Esophagus muscularis mucosa (tissue), 4 donors: ENCODE results near the gene C1orf167. TPM values are rescaled to one million over a fixed set of nuclear protein-coding genes. Genes with fewer than 3 reads are reported as not detected.
A peak's percentile ranks its signal among the peaks of the same experiment; 100 is the strongest.

ENCODE experiments used
- DNase-seq: peaks from one replicate; pipeline ENCODE4 v3.0.0-alpha.2; 2017; ENCODE audit errors: extremely low spot score
- H3K27ac ChIP-seq, 4 donors: fragments of 200-600 bp; sonication (generic); replicated peaks in 1 of 4; 1 replicate in 3 of 4; 2 replicates in 1 of 4; pipeline ENCODE4 v1.5.1; 2016 to 2019; ENCODE audit warnings: mild to moderate bottlenecking in 1 of 4
- H3K27me3 ChIP-seq, 4 donors: fragments of 200-600 bp; sonication (generic); one replicate each; pipeline versions ENCODE4 v1.5.1 to v1.6.0; 2016 to 2019
- H3K36me3 ChIP-seq, 4 donors: fragments of 200-600 bp; sonication (generic); one replicate each; pipeline ENCODE4 v1.5.1; 2016 to 2019
- H3K4me1 ChIP-seq, 4 donors: fragments of 200-600 bp; sonication (generic); one replicate each; pipeline ENCODE4 v1.5.1; 2016 to 2019
- H3K4me3 ChIP-seq, 4 donors: fragments of 200-600 bp; sonication (generic); 1 replicate in 2 of 4; 2 replicates in 2 of 4; pipeline ENCODE4 v1.5.1; 2016 to 2019; ENCODE audit warnings: mild to moderate bottlenecking in 4 of 4, moderate library complexity in 1 of 4
- H3K9me3 ChIP-seq, 4 donors: fragments of 200-600 bp; sonication (generic); 1 replicate in 3 of 4; 2 replicates in 1 of 4; pipeline ENCODE4 v1.5.1; 2016 to 2019
- EP300 ChIP-seq: sonication (generic); formaldehyde crosslinking; IDR thresholded peaks from one replicate; pipeline ENCODE4 v1.6.1; 2017; ENCODE audit warnings: antibody characterized with exemption
- POLR2A ChIP-seq: fragments of 450-650 bp; IDR thresholded peaks from one replicate; pipeline ENCODE4 v1.6.1; 2017; ENCODE audit warnings: antibody characterized with exemption, moderate library complexity, mild to moderate bottlenecking, low read depth
- POLR2AphosphoS5 ChIP-seq, 2 donors: sonication (generic); formaldehyde crosslinking; IDR thresholded peaks; one replicate each; pipeline ENCODE4 v1.6.1; 2017; ENCODE audit warnings: antibody characterized with exemption in 2 of 2
- WGBS: methylation state at CpG from one replicate; pipeline ENCODE4 v1.1.5; 2018; 5-methylcytosine and 5-hydroxymethylcytosine counted together
- intact Hi-C: fragments of 100-400 bp; cut with DNase I; formaldehyde crosslinking; loops from one replicate; pipeline ENCODE4 v1.15.1; 2023
- total RNA-seq, 4 donors: library from RNA; depleted of rRNA; stranded (reverse); fragments of >200 nt; gene quantifications; one replicate each; pipeline versions ENCODE4 v1.1.0 to v1.2.1, GENCODE V29; 2016
- TF ChIP-seq, protein P1 (sequence below), 3 experiments: fragments of 200-600 bp in 2 of 3; fragments of 450-650 bp in 1 of 3; sonication (generic) in 2 of 3; IDR thresholded peaks; one replicate each; pipeline ENCODE4 v1.5.1; 2017 to 2019; ENCODE audit warnings: antibody characterized with exemption in 3 of 3, mild to moderate bottlenecking in 2 of 3, moderate library complexity in 1 of 3

C1orf167 gene
- total RNA-seq, 4 donors from 2014 or later, result 2.3 to 4.3 TPM; not detected in 2

DNA sequence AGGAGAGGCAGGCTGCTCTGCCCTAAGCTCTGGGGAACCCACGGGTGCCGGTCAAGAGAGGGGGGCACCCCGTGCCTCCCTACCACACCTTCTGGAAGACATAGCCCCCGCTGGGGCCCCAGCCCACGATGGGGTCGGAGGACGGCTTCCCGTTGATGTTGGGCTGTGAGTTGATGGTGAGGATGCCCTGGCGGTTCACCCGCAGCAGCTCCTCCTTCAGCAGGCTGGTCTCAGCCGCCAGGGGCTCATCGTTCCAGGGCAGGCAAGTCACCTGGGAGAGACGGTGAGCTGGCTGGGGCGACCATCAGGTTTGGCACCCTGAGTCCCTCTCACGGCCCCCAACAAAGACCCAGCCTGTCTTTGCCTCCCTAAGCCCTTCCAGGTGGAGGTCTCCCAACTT lies 31.8 kb downstream of the C1orf167 start:
- intact Hi-C loops, result no loop called here
- TF ChIP-seq, protein P1, sequence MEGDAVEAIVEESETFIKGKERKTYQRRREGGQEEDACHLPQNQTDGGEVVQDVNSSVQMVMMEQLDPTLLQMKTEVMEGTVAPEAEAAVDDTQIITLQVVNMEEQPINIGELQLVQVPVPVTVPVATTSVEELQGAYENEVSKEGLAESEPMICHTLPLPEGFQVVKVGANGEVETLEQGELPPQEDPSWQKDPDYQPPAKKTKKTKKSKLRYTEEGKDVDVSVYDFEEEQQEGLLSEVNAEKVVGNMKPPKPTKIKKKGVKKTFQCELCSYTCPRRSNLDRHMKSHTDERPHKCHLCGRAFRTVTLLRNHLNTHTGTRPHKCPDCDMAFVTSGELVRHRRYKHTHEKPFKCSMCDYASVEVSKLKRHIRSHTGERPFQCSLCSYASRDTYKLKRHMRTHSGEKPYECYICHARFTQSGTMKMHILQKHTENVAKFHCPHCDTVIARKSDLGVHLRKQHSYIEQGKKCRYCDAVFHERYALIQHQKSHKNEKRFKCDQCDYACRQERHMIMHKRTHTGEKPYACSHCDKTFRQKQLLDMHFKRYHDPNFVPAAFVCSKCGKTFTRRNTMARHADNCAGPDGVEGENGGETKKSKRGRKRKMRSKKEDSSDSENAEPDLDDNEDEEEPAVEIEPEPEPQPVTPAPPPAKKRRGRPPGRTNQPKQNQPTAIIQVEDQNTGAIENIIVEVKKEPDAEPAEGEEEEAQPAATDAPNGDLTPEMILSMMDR (IDR thresholded peaks at IDR 0.05), result no peak
- TF ChIP-seq EP300 (no peak), POLR2A (no peak), POLR2AphosphoS5 (IDR thresholded peaks at IDR 0.05) (no peak)
- no peak for DNase-seq
- H3K4me3 ChIP-seq, result no peak overlapping the region
- H3K9me3 ChIP-seq, result no peaks in the 10 kb centered on the region
- WGBS, result 92% methylated on average over 10 of the region's 15 CpGs
- H3K27ac ChIP-seq, result no peak overlapping the region
- H3K27me3 ChIP-seq, result no peaks in the 10 kb centered on the region
- peaks cover 24 to 60% (median 56%) of the 10 kb centered on the region in 4 donors for H3K36me3 ChIP-seq
- peaks cover 35 to 61% (median 44%) of the 10 kb centered on the region in 4 donors for H3K4me1 ChIP-seq

DNA sequence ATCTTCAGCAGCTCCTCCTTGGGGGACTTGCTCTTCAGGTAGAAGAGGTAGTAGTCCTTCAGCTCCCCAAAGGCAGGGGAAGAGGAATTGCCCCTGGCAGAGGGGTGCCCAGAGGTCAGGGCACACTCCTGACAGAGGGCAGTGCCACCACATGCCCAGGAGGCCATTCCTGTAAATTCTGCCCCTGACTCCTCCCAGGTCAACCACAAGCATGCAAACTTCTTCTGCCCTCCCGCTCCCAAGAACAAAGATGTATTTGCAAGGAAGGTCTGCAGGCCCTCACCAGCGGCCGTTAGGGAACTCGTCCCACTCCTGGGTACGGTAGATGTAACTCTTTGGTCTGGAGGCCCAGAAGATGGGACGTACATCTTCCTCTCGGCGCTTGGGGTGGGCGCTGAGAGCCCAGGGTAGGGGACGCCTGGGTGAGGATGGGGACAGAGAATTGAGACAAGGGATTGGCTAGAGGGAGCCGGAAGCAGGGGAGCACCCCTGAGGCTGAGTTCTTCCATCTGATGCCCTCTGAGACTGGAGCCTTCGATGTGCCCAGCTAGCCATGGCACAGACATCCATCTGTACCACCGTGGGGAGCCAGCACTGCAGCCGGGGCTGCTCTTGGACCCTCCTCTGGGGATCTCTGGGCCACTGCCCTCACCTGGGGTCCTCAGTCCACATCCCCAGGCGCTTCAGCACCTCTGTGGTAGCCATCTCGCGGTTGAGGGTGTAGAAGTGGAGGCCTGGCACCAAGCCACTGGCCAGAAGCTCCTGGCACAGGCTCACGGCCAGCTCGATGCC lies 32.6 kb downstream of the C1orf167 start:
- intact Hi-C loops, result no loop called here
- TF ChIP-seq POLR2A, result no peak
- TF ChIP-seq, protein P1 (IDR thresholded peaks at IDR 0.05), result no peak
- TF ChIP-seq POLR2AphosphoS5 (IDR thresholded peaks at IDR 0.05), result no peak
- TF ChIP-seq EP300, result no peak
- H3K27me3 ChIP-seq, result no peaks in the 10 kb centered on the region
- no peak for DNase-seq
- WGBS, result 91% methylated on average over 17 of the region's 19 CpGs
- H3K9me3 ChIP-seq, result no peaks in the 10 kb centered on the region
- peak overlapping the region in 1 of 4 donors; percentile 34 for H3K27ac ChIP-seq
- H3K4me3 ChIP-seq, result no peak overlapping the region
- H3K36me3 ChIP-seq, result peaks cover 24 to 68% (median 62%) of the 10 kb centered on the region in 4 donors
- peaks cover 27 to 53% (median 36%) of the 10 kb centered on the region in 4 donors for H3K4me1 ChIP-seq

DNA sequence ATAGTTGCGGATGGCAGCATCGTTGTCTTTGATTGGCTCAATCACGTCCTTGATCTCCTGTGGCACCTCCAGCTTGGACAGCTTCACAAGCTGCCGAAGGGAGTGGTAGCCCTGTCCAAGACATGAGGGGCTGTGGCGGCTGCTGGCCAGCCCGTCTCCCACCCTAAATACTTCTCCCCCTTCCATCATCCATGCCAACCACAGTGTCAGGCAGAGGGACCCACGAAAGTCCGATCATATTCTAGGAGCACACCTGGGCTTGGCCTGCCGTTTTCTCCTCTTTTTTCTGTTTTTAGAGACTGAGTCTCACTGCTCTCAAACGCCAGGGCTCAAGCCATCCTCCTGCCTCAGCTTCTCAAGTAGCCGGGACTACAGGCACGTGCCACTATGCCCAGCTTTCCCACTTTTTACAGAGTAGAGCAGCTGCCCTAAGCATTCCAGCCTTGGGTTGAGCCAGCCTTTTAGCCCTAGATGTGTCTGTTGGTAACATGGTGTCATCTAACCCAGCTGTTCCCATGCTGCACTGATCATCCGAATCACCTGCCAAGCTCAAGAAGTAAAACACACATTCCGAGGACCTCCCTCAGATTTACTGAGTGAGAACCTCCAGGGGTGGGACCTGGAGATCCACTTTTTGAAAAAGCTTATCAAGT lies 33.4 kb downstream of the C1orf167 start:
- peaks cover 24 to 75% (median 67%) of the 10 kb centered on the region in 4 donors for H3K36me3 ChIP-seq
- H3K27me3 ChIP-seq, result no peaks in the 10 kb centered on the region
- H3K4me1 ChIP-seq, result peaks cover 19 to 46% (median 31%) of the 10 kb centered on the region in 4 donors
- H3K27ac ChIP-seq, result peak overlapping the region in 1 of 4 donors; percentile 34
- H3K9me3 ChIP-seq, result no peaks in the 10 kb centered on the region
- WGBS, result 87% methylated on average over 14 of the region's 14 CpGs
- no peak overlapping the region for H3K4me3 ChIP-seq
- no peak for DNase-seq
- intact Hi-C loops, result no loop called here
- TF ChIP-seq EP300 (no peak), POLR2AphosphoS5 (IDR thresholded peaks at IDR 0.05) (no peak), POLR2A (no peak)
- TF ChIP-seq, protein P1 (IDR thresholded peaks at IDR 0.05), result no peak

DNA sequence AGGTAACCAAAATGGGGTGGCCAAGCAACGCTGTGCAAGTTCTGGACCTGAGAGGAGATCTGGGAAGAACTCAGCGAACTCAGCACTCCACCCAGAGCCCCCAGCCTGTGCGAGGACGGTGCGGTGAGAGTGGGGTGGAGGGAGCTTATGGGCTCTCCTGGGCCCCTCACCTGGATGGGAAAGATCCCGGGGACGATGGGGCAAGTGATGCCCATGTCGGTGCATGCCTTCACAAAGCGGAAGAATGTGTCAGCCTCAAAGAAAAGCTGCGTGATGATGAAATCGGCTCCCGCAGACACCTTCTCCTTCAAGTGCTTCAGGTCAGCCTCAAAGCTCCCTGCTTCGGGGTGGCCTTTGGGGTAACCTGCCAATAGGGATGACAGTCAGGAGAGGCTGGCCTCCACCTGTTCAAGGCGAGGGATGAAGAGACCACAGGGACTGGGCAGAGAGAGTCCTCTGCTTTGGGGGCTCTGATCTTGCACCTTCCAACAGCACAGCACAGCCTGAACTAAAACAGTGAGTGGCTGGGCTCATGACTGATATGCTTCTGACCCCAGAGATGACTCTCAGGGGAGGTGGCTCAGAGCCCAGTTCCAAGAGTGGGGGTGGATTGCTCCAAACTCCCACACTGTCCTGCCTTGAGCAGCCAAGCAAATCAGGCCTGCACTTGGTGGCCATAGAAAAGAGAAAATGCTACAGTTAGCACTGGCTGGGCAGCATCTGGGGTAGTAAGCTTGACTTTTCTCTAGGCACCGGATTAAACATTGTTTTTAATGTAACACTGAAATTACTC lies 34.2 kb downstream of the C1orf167 start:
- intact Hi-C loops, result no loop called here
- Histone ChIP-seq H3K27ac (peak overlapping the region in 2 of 4 donors; percentile 38 to 50), H3K9me3 (no peaks in the 10 kb centered on the region), H3K27me3 (no peaks in the 10 kb centered on the region), H3K4me3 (no peak overlapping the region), H3K36me3 (peaks cover 32 to 84% (median 76%) of the 10 kb centered on the region in 4 donors), H3K4me1 (peaks cover 14 to 48% (median 28%) of the 10 kb centered on the region in 4 donors)
- WGBS, result 95% methylated on average over 15 of the region's 15 CpGs
- no peak for DNase-seq
- TF ChIP-seq POLR2AphosphoS5 (IDR thresholded peaks at IDR 0.05) (no peak), EP300 (no peak), POLR2A (no peak)
- TF ChIP-seq, protein P1 (IDR thresholded peaks at IDR 0.05), result no peak
